C1 segment of cervical spinal cord (tissue), 14 donors: ENCODE results near the gene CFAP53.
"Not testable (repeated sequence)": the region's sequence is repeated elsewhere in the genome, so short reads cannot be mapped to it uniquely, and the experiment has no call there.

ENCODE experiments used
- DNase-seq, 14 donors: peaks; one replicate each; lab custom pipeline; 2025; lab: John Stamatoyannopoulos, UW

Gene CFAP53

GRCh38 chr18:50266248-50266704 lies at the start of gene CFAP53:
CFAP53 (minus strand) TSS chr18:50266495; CDS start chr18:50266404, 91 bp downstream.
- peak in 13 of 14 donors; percentile 36 to 88 (median 67) for DNase-seq

GRCh38 chr18:50315100-50315871 lies 49.0 kb upstream of the CFAP53 start:
- DNase-seq = no peak

- DNase-seq = no peak
Measured at GRCh38 chr18:50313873-50314460, 47.7 kb upstream of the CFAP53 start.

GRCh38 chr18:50313031-50313607 lies 46.8 kb upstream of the CFAP53 start:
- no peak for DNase-seq

- no peak for DNase-seq
Measured at GRCh38 chr18:50312296-50313030, 46.2 kb upstream of the CFAP53 start.

- DNase-seq = no peak
Measured at GRCh38 chr18:50311650-50312049, 45.4 kb upstream of the CFAP53 start.

- no peak for DNase-seq
Measured at GRCh38 chr18:50310080-50310479, 43.8 kb upstream of the CFAP53 start.

GRCh38 chr18:50308851-50309250 lies 42.6 kb upstream of the CFAP53 start:
- not testable (repeated sequence) for DNase-seq

- DNase-seq = peak in 12 of 14 donors; percentile 25 to 74 (median 56)
Measured at GRCh38 chr18:50307738-50308470, 41.6 kb upstream of the CFAP53 start.

- DNase-seq = no peak
Measured at GRCh38 chr18:50307400-50307737, 41.1 kb upstream of the CFAP53 start.

- no peak for DNase-seq
Measured at GRCh38 chr18:50306944-50307343, 40.6 kb upstream of the CFAP53 start.

- DNase-seq = no peak
Measured at GRCh38 chr18:50301074-50301473, 34.8 kb upstream of the CFAP53 start.

- no peak for DNase-seq
Measured at GRCh38 chr18:50299626-50300388, 33.5 kb upstream of the CFAP53 start.

- no peak for DNase-seq
Measured at GRCh38 chr18:50298443-50299284, 32.4 kb upstream of the CFAP53 start.

GRCh38 chr18:50297621-50298442 lies 31.5 kb upstream of the CFAP53 start:
- peak in 12 of 14 donors; percentile 13 to 72 (median 34) for DNase-seq

- DNase-seq = no peak
Measured at GRCh38 chr18:50293039-50293438, 26.7 kb upstream of the CFAP53 start.

GRCh38 chr18:50289108-50289443 lies 22.8 kb upstream of the CFAP53 start:
- no peak for DNase-seq

- not testable (repeated sequence) for DNase-seq
Measured at GRCh38 chr18:50288348-50289107, 22.2 kb upstream of the CFAP53 start.
